HG02610 (cell line): ENCODE results near the gene MOGAT3.

Experiments
- ATAC-seq: cut with Tn5 transposase; IDR thresholded peaks from one replicate; pipeline ENCODE4 v1.9.1; 2021; ENCODE audit warnings: mild to moderate bottlenecking, moderate library complexity; ENCODE audit not compliant: unreplicated experiment

MOGAT3 gene

DNA sequence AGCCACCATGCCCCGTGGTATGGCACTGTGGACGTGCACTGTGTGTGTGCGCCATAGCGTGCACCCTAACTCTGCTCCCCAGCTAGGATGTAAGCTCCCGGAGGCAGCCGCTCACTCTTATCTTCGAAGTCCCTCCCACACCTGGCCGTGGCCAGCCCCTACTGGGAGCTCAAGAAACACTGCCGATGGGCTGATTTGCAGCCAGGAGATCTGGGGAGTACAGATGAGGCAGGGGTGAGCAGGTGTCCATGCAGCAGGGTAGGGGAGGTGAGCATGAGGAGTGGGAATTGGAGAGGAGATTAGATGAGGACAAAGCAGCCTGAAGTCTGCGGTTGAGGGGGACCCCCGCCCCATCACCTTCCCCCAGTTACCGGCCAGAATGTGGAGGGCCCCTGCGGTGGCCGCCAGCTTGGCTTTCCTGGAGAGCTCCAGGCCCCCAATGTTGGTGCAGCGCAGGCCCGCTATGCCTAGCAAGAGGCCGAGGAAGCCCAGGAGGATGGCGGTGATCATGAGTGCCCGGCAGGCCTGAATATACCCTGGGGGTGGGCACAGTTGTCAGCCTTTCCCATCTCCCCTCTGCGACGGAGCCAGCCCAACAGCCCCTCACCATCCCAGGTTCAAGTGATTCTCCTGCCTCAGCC is 33.2 kb upstream of the MOGAT3 start:
- ATAC-seq, result no peak

DNA sequence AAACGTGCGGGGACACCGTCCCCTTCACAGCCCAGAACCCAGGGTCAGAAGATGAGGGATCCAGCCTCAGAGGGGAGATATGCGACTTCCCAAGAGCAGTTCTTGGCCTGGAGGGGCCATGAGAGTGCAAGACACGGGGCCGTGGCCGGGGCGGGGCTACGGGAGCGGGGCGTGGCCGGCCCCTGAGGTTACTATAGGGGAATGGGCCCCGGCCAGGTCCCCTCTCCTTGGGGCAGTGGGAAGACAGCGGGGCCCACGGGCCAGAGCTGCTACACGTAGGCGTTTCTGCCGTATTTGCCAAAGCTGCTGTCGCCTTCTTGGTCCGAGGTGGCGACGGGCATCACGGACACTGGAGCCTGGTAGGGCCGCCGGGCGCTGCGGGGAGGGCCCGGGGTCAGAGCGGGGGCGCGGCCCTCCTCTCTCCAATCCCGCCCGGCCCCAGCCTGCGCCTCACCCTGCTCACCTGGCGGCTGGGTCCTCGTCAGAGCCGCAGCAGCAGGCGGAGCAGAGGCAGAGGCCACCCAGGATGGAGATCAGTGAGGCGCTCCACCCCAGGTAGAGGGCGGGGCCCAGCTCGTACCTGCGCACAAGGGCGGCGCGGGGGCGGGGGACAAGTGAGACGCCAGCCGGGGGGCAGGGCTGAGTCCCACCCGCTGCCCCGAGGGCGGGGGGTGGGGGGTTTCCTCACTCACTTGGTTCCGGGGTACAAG is 31.5 kb upstream of the MOGAT3 start:
- ATAC-seq, result no peak

DNA sequence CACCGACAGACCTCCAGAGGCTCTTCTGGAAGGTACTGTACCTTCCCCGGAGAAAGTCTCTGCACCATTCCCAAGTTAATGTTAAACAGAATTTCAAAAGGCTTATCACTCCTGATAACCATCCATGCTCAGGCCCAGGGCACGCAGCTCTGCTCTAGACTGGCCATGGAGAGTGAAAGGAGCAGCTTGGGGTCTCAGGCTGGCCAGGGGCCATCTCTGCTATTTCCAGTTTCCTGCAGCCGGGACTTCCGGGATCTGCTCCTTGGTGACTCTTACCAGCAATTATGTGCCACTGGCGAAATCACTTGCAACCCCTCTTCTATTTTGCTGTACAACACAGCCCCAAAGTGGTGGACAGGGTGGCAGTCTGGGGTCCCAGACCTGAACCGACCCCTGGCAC is 30.8 kb upstream of the MOGAT3 start:
- no peak for ATAC-seq

DNA sequence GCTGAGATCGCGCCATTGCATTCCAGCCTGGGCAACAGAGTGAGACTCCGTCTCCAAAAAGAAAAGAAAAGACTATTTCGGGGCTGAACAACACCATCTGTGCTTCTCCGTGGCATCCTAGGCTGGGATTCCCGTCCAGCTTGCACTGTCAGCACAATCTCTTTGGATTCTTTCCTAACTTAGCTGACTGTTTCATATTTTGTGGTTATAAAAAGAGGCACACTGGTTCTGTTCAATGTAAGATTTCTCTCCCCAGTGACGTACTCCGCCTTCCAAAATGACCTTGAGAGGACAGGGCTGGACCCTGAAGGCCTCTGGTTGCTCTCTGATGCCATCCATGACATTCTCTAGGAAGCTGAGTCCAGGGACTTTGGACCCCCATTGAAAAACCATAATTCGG is 25.9 kb upstream of the MOGAT3 start:
- ATAC-seq, result no peak

DNA sequence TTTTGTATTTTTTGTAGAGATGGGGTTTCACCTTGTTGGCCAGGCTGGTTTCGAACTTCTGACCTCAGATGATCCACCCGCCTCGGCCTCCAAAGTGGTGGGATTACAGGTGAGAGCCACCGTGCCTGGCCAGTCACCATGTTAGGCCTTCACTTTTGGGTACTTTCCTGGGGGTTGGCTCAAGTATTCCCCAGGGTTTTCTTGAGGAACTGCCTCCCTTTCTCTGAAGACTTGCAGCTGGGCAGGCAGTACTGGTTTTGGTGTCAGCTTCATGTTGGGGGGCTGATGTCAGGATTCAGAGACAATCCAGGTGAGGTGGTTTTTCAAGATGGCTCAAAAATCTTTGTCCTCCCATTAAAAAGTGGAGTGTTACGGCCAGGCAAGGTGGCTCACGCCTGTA is 24.8 kb upstream of the MOGAT3 start:
- no peak for ATAC-seq

DNA sequence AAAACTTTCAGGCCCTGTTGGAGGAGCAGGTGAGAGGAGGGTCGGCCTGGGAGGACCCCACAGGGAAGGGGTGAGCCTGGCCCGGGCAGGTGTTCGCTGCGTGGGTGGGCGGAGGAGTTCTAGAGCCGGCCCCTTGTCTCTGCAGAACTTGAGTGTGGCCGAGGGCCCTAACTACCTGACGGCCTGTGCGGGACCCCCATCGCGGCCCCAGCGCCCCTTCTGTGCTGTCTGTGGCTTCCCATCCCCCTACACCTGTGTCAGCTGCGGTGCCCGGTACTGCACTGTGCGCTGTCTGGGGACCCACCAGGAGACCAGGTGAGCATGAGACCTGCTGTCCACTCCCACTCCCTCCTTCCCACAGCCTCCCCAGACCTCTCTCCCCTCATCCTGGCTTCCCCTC is 22.7 kb upstream of the MOGAT3 start:
- ATAC-seq, result no peak

DNA sequence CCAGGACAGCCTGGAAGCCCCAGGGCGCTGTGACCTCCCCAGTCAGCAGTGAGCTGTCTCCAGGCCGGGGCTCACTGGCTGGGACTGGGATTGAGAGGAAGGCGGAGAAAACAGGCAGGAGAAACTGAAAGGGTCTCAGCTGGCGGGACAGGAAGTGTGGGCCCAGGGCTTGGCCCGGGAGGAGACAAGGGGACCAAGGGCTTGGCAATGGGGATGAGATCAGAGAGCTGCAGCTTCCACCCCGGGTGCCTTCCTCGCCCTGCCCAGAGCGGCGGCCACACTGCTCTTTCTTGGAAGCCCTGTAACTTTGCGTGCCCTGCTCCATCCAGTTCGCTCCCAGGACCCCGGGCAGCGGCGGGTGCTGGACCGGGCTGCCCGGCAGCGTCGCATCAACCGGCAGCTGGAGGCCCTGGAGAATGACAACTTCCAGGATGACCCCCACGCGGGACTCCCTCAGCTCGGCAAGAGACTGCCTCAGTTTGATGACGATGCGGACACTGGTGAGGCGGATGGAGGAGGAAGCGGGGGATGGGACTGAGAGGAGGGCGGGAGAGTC is 21.5 kb upstream of the MOGAT3 start:
- ATAC-seq, result no peak

DNA sequence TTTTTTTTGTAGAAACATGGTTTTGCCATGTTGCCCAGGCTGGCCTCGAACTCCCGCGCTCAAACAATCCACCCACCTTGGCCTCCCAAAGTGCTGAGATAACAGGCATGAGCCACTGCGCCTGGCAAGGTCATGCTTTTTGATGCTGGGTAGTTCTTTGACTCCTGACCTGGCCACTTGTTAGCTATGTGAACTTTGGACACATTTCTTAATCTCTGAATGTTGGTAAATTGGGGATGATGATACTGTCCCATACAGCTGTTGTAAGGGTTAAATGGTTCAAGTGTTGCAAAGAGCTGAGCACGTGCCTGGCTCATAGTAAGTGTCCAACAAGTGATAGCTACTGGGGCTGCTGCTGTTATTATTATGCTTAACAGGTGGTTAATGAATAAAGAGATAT is 19.5 kb upstream of the MOGAT3 start:
- no peak for ATAC-seq

DNA sequence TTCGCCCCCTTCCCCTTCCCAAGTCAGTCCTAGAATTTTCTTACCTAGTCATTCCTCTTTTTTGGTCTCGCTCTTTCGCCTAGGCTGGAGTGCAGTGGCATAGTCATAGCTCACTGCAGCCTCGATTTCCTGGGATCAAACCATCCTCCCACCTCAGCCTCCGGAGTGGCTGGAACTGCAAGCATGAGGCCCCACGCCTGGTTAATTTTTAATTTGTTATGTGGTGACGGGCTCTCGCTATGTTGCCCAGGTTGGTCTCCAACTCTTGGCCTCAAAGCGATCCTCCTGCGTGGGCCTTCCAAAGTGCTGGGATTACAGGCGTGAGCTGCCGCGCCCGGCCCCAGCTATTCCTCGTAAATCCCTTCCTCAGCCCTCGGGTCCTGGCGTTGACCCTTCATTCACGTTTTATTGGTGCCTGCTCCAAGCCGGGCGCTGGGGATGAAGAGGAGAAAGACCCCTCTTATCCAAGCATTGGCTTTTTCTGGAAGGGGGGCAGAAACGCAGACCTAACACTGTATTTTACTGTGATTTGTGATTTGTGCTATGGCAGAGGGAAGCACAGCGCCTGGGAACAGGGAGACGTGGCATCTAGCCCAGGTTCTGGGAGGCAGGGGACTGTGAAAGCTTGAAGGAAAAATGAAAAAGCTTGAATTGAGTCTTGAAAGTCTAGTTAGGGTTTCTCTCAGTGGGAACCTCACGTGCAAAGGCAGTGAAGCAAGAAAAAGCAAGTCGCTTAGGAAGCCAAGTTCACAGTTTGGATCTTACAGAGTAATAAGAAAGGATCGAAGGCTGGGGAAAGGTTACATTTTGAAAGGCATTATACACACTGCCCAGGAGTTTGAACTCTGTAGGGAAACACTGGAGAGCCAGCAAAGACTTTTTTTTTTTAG is 17.6 kb upstream of the MOGAT3 start:
- peak; percentile 5 for ATAC-seq

DNA sequence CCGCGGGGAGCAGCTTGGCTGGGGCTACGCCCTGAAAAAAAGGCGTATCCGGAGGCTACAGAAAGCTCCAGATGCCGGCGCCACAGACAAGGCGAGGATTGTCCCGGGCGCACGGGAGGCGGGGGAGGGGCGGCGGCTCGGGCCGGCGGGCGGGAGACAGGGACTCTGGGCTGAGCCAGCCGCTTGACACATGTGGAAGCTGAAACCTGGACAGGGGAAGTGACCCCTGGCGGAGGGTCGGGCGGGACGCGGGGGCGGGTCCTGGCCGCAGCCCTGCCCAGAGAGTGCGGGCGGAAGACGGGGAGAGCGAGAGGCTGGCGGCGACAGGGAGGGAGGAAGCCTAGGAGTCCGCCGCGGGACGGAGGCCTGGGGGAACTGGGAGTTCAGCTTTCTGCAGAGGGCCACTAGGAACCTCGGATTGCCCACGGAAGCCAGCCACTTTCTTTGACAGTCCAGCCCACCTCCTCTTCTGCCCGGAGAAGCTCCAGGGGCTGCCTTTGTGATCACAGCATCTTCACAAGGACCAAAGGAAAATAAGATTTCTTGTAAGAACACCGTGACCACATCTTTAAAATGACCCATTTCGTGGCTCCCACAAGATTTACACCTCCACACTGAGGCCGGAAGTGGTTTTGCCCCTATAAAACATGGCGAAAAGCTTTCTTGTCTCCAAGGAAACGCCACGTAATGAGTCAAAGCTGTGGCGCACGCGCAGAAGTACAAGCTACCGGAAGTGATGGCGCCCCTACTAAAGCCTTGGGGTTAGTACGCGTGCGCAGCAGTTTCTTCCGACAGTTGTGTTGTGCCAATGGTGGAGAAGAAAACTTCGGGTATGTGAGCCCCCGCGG is 16.8 kb upstream of the MOGAT3 start, which contains the start of the genes PLOD3 and ZNHIT1:
TSS of gene PLOD3 (minus strand) at position 194 of the 848 bp plus-strand sequence. CDS start 307 bp downstream, outside the sequence.
TSS of gene ZNHIT1 (plus strand) at position 778 of the 848 bp plus-strand sequence. CDS start at position 809, 31 bp downstream.
- peak; percentile 66 for ATAC-seq

DNA sequence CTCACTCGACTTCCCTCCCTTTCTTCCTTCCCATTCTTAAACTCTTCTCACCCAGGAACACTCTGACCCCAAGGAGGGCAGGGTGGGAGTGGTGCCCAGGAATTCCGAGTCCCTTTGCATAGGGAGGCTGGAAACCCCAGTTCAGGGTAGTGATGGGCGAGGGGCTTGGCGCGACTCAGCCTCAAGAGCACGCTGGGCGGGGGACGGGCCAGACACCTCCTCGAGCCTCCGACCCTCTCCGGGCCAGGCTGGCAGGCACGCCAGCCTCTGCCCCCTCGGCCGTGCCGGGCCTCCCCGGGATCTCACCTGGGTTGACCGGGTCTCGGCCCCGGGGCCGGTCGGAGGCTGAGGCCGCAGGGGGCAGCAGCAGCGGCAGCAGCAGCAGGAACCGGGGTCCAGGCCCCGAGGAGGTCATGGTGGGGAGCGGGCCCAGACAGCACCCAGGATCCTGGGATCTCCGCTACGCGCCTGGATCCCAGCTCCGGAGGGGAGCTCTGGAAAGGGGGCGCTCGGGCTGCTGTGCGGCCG is 16.1 kb upstream of the MOGAT3 start:
- peak; percentile 19 for ATAC-seq

DNA sequence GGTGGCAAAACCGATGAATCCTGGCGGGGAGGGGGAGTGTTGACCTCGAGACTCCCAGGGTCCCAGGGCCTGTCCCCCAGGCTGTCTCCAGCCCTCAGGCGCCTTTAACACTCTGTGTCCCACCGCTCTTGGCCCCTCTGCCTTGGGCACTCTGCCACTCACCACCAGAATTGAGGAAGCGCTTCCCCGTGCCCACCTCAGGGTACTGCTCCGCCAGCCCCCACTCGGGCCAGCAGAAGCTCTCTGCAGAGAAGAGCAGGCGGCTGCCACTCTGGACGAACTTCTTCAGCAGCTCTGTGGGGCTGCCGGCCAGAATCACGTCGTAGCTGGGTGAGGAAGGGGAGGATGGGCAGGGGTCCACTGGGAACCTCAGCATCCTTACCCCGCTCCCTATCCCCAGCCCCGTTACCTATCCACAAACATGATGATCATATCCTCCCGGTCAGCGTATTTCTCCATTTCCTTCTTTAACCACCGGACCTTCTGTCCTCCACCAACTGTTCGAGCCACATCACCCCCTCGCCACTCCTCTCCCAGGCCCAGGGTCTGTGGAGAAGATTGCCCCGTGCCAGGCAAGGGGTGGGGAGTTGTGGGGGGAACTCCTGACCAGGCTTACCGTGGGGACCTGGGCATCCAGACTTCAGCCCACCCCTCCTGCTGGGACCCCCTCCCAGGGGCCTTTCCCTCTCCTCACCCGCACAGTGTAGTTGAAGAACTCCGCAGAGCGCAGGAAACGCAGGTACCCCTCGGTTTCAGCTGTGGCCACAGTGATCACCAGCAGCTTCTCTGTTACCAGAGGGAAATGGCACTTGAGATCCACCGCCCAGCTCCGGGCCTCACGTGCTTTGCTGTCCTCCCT is 15.4 kb upstream of the MOGAT3 start:
- ATAC-seq, result no peak

DNA sequence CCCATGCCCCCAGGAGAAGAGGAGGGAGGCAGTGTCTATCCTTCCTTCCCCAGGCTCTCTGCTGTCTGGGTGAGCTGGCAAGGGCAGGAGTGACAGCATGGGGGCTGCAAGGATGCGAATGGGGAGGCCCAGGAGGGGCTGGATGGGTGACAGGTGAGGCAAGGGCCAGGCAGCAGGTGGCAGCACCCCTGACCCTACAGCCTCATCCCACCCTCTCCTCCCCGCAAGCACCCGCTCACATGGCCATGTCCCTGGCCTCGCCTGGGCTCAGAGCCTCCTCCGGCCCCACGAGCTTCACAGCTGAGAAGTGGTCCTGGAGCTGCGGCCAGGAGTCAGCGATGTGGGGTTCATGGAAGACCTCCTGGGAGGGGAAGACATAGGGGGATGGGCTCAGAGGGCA is 11.2 kb upstream of the MOGAT3 start:
- ATAC-seq, result no peak

DNA sequence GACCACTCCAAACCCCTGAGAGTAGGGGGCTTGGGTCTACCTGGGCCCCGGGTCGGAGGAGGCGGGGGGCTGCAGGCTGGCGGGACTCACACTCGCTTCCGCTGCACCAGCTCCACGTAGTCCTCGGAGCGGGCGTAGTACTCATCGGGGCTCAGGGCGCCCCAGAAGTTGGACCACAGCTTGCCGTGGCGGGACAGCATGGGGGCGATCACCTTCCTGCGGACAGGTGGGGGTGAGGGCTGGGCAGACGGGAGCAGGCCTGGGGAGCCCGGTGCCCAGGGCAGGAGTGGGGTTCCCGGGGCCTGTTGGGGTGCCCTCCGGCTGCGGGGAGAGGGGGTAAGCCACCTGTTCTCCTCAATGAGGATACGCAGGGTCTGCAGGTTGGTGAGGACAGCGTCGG is 10.7 kb upstream of the MOGAT3 start:
- ATAC-seq, result no peak

DNA sequence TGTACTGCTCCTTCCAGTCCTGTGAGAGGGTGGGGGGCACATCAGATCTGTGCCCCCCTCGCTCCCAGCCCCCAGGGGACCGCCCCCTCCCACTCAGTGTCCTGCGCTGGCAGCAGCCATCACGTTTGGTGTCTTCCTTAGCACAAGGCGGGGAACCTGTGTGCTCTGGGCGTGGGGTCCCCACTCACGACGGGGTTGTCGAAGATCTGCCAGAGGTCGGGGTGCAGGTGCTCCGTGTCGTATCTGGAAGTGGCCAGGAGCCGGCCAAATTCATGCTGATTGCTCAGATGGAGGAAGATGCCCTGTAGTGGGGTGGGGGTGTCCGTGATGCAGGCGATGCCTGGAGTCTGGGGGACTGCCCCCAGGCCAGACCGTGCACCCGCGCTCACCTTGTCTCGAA is 9.3 kb upstream of the MOGAT3 start:
- no peak for ATAC-seq

DNA sequence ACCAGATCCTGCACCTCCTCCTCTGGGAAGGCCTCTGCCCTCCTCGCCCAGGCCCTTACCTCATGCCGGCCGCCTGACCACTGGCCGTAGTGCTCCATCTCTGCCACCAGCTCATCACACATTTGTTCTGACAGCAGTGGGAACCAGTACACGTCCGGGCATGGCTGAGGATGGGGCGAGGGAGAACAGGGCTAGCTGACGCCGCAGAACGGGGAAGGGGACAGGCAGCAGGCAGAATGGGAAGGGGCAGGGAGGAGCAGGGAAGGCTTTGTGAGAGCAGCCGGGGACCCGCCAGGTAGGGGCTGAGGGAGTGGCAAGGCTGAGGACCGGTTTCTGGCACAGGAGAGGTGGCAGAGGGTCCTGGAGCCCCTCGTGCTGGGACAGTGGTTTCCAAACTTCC is 8.0 kb upstream of the MOGAT3 start:
- no peak for ATAC-seq

DNA sequence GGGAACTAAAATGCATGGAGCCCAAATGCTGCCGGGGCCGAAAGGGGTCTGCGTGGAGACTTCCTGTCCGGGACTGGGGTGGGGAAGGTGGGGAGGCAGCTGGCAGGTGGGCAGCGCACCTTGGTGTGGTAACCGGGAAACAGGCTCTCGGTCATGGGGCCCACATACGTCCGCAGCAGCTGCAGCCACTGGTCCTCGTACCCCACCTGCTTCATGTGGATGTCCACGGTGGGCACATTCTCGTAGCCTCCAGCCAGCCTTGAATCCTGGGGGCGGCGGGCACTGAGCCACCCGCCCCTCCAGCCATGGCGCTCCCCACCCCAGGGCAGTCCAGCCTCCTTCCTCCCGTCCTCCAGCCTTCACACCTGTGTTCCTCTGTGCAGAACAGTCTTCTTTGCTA is 6.6 kb upstream of the MOGAT3 start:
- no peak for ATAC-seq

DNA sequence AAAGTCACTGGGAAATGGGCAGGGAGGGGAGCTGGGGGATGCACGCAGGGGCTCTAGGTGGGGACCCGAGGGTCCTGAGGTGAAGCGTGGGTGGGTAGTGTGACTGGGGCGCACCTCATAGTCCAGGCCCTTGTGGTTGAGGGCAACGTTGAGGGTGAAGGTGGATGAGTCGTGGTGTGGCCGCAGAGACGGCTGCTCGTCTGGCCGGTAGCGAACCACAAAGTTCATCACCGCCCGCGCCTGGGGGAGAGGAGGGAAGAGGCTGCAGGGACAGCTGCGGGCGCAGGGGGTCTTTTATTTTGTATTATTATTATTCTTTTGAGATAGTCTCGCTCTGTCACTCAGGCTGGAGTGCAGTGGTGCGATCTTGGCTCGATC is 5.8 kb upstream of the MOGAT3 start:
- ATAC-seq, result no peak
